Transverse colon (tissue), 4 donors: Measurements from ENCODE around the gene VTCN1. TPM values are rescaled to one million over a fixed set of nuclear protein-coding genes. Genes with fewer than 3 reads are reported as not detected.

Experiments
- DNase-seq: peaks from one replicate; pipeline ENCODE4 v3.0.0-alpha.2; 2019
- H3K27ac ChIP-seq, 4 donors: fragments of 200-600 bp; sonication (generic); 2 replicates each; pipeline ENCODE4 v1.5.1; 2016 to 2018; ENCODE audit warnings: inconsistent platforms in 4 of 4
- H3K27me3 ChIP-seq: fragments of 200-600 bp; sonication (generic); 2 replicates; pipeline ENCODE4 v1.5.1; 2017; ENCODE audit warnings: inconsistent platforms
- H3K36me3 ChIP-seq, 4 donors: fragments of 200-600 bp; sonication (generic); 2 replicates each; pipeline ENCODE4 v1.5.1; 2017 to 2019; ENCODE audit warnings: inconsistent platforms in 4 of 4
- H3K4me1 ChIP-seq, 4 donors: fragments of 200-600 bp; sonication (generic); 2 replicates each; pipeline ENCODE4 v1.5.1; 2017 to 2020; ENCODE audit warnings: inconsistent platforms in 4 of 4
- H3K4me3 ChIP-seq, 4 donors: fragments of 200-600 bp; sonication (generic); 1 replicate in 1 of 4; 2 replicates in 3 of 4; pipeline versions ENCODE4 v1.5.1 to v1.6.1; 2017 to 2019; ENCODE audit warnings: inconsistent platforms in 4 of 4
- H3K9me3 ChIP-seq, 2 donors: fragments of 200-600 bp; sonication (generic); 2 replicates each; pipeline ENCODE4 v1.5.1; 2017 to 2019; ENCODE audit warnings: inconsistent platforms in 2 of 2
- EP300 ChIP-seq: sonication (generic); formaldehyde crosslinking; IDR thresholded peaks from one replicate; pipeline ENCODE4 v1.6.1; 2017; ENCODE audit warnings: antibody characterized with exemption, low read depth
- POLR2A ChIP-seq: fragments of 450-650 bp; IDR thresholded peaks from one replicate; pipeline ENCODE4 v1.6.1; 2016; ENCODE audit warnings: antibody characterized with exemption, mild to moderate bottlenecking, moderate library complexity
- POLR2AphosphoS5 ChIP-seq, 3 donors: sonication (generic); formaldehyde crosslinking; IDR thresholded peaks; one replicate each; pipeline ENCODE4 v1.6.1; 2016; ENCODE audit warnings: antibody characterized with exemption in 3 of 3
- WGBS, 2 donors: methylation state at CpG; one replicate each; pipeline ENCODE4 v1.1.5; 2018; ENCODE audit warnings: low coverage in 1 of 2; 5-methylcytosine and 5-hydroxymethylcytosine counted together
- in situ Hi-C, 4 donors: fragments of 200-750 bp; cut with MboI; loops; one replicate each; pipeline versions ENCODE4 v1.15.0 to v1.15.1; 2017; ENCODE audit warnings: low sequenced_read_pairs in 3 of 4, low pct_ligation_motif_present in 1 of 4, low pct_unique_long_range_greater_than_20kb in 1 of 4
- intact Hi-C: fragments of 100-400 bp; cut with DNase I; formaldehyde crosslinking; loops from one replicate; pipeline ENCODE4 v1.15.1; 2023; ENCODE audit warnings: low total_unique reads
- small RNA-seq, 4 donors: library from RNA; depleted of rRNA; stranded (forward); fragments of <200 nt; gene quantifications; one replicate each; pipeline ENCODE3, GENCODE V24; 2016
- total RNA-seq, 4 donors: library from RNA; depleted of rRNA; stranded (reverse); fragments of >200 nt; gene quantifications; one replicate each; pipeline ENCODE4 v1.1.0, GENCODE V29; 2016
- TF ChIP-seq, protein P1 (sequence below), 5 experiments: fragments of 200-600 bp in 3 of 5; fragments of 450-650 bp in 2 of 5; sonication (generic) in 3 of 5; IDR thresholded peaks; 1 replicate in 2 of 5; 2 replicates in 3 of 5; pipeline ENCODE4 v1.5.1; 2016 to 2017; ENCODE audit warnings: antibody characterized with exemption in 5 of 5, inconsistent platforms in 3 of 5, mild to moderate bottlenecking in 2 of 5, moderate library complexity in 1 of 5

The VTCN1 gene
- total RNA-seq, 4 donors from 2014 or later: not detected

DNA sequence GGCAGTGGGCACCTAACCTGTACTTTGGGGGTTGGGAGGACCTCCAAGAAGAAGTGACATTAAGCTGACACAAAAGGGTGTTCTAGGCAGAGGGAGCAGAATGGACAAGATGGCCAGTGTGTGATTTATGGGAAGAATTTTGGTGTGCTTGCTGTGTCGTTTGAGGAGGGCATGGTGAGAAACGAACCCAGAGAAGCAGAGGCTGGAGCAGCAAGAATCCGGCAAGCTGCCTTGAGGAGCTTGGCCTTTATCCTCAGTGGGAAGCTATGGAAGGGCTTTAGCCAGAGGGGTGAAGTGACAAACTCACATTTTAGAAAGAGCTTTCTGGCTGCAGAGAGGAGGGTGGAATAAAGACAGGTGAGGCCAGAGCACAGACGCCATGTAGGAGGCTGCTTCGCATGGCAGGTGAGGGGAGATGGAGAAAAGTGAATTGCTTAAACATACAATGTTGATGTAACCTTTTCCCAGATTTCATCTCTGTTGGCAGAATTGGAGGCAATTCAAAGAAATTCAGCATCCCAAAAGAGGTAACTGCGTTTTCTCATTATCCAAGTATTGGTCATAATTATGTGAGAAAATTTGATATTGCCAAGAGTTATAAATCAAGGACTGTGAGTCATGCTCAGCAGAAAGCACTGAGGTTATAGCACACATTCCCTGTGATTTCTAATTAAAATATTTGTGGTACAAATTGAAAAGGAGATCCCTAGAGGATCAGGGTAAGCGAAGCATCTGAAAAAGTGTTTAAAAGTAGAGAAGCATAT is 115.7 kb downstream of the VTCN1 start:
- DNase-seq: no peak
- Histone ChIP-seq H3K4me1 (peaks cover 0 to 10% (median 5%) of the 10 kb centered on the region in 4 donors), H3K36me3 (peaks cover 0 to 34% (median 4%) of the 10 kb centered on the region in 4 donors), H3K27me3 (no peaks in the 10 kb centered on the region), H3K4me3 (no peak overlapping the region), H3K9me3 (no peaks in the 10 kb centered on the region), H3K27ac (peak overlapping the region; percentile 2 to 65 (median 32))
- TF ChIP-seq EP300: no peak
- TF ChIP-seq POLR2A: no peak
- TF ChIP-seq, protein P1, sequence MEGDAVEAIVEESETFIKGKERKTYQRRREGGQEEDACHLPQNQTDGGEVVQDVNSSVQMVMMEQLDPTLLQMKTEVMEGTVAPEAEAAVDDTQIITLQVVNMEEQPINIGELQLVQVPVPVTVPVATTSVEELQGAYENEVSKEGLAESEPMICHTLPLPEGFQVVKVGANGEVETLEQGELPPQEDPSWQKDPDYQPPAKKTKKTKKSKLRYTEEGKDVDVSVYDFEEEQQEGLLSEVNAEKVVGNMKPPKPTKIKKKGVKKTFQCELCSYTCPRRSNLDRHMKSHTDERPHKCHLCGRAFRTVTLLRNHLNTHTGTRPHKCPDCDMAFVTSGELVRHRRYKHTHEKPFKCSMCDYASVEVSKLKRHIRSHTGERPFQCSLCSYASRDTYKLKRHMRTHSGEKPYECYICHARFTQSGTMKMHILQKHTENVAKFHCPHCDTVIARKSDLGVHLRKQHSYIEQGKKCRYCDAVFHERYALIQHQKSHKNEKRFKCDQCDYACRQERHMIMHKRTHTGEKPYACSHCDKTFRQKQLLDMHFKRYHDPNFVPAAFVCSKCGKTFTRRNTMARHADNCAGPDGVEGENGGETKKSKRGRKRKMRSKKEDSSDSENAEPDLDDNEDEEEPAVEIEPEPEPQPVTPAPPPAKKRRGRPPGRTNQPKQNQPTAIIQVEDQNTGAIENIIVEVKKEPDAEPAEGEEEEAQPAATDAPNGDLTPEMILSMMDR (IDR thresholded peaks at IDR 0.05): no peak
- no peak for TF ChIP-seq POLR2AphosphoS5 (IDR thresholded peaks at IDR 0.05)
- in situ Hi-C loops (no loop called here), intact Hi-C loops (no loop called here)
- WGBS, 2 donors: 81 to 84% methylated on average over 5 to 7 of the region's 7 CpGs

DNA sequence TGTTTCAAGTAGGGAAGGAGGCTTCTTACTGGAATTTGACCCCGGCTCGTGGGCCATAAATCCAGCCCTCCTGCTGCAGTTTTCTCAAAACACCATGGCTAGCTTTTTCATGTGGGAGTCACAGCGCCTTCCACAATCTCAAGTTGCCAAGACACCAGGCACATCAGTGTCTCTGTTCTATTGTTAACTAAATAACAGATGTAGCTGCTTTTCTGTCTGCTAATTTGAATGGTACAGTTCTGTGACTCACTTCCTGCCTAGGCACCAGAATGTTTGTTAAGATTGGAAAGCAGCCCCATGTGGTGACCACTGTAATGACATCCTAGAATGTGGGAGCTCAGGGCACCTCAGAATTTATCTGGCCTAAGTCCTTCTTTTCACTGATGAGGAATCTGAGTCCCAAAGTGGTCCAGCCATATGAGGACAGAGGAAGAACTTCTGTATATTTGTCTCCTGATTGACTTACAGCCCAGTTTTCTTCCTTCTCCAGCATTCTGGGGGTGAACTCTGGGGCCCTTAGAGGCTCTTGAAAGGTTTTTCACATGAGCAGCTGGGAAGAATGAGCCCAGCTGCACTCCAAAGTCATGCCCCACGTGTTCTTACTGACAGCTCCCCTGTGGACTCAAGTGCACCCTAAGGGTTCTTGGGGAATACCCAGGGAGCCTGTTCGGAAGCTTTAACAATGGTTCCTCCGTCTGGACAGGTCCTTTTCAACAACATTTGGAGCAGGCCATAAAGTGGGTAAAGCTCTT is 116.7 kb downstream of the VTCN1 start:
- intact Hi-C loops (no loop called here), in situ Hi-C loops (no loop called here)
- no peak for TF ChIP-seq POLR2AphosphoS5 (IDR thresholded peaks at IDR 0.05)
- TF ChIP-seq, protein P1 (IDR thresholded peaks at IDR 0.05): peak in 4 of 5 experiments; percentile 10 to 29 (median 24)
- Histone ChIP-seq H3K4me1 (peaks cover 0 to 10% (median 5%) of the 10 kb centered on the region in 4 donors), H3K27ac (peak overlapping the region; percentile 32 to 65 (median 52)), H3K36me3 (peaks cover 0 to 30% (median 4%) of the 10 kb centered on the region in 4 donors), H3K27me3 (no peaks in the 10 kb centered on the region), H3K9me3 (no peaks in the 10 kb centered on the region), H3K4me3 (no peak overlapping the region)
- DNase-seq: no peak
- 57 to 77% methylated on average over 1 to 6 of the region's 6 CpGs for WGBS, 2 donors

Small RNA genes within 50 kb of the gene (small RNA-seq; reads per million reads assigned to genes)
- gene MIR942 (0.48 to 3.4 (median 1.3) reads per million in 4 donors), gene RF00017 (0 reads per million in 4 donors)

Other genes with a start within 250 kb of the VTCN1 start
- gene CD101, start 209.2 kb downstream of the VTCN1 start, total RNA-seq: 10 to 100 TPM in 1 of 4 donors, 1 to 10 TPM in 2, under 1 TPM in 1; 0.40 to 24.3 (median 4.0) TPM
- gene TTF2, start 150.6 kb downstream of the VTCN1 start, total RNA-seq: 10 to 100 TPM in 3 of 4 donors, 1 to 10 TPM in 1; 9.6 to 25.9 (median 16.6) TPM
- gene TRIM45, start 89.2 kb downstream of the VTCN1 start, total RNA-seq: 100 to 1,000 TPM in 1 of 4 donors, 1 to 10 TPM in 3; 2.6 to 106 (median 3.1) TPM
- gene MAN1A2, start 156.5 kb upstream of the VTCN1 start, total RNA-seq: 10 to 100 TPM in 3 of 4 donors, 1 to 10 TPM in 1; 9.0 to 38.6 (median 21.6) TPM